IPS-NIHi7 (cell line): ENCODE results near the gene IGFBP6.
"Not testable (repeated sequence)": the region's sequence is repeated elsewhere in the genome, so short reads cannot be mapped to it uniquely, and the experiment has no call there.

Source experiments
- DNase-seq: peaks from one replicate; pipeline ENCODE4 v3.0.0; 2012; ENCODE audit warnings: mixed read lengths; ENCODE audit errors: extremely low spot score

IGFBP6 gene

GRCh38 chr12:53070877-53071492 lies 26.5 kb upstream of the IGFBP6 start:
- DNase-seq: no peak

- peak; percentile 50 for DNase-seq
These were observed 25.6 kb upstream of the IGFBP6 start for GRCh38 chr12:53071591-53072551.

DNA sequence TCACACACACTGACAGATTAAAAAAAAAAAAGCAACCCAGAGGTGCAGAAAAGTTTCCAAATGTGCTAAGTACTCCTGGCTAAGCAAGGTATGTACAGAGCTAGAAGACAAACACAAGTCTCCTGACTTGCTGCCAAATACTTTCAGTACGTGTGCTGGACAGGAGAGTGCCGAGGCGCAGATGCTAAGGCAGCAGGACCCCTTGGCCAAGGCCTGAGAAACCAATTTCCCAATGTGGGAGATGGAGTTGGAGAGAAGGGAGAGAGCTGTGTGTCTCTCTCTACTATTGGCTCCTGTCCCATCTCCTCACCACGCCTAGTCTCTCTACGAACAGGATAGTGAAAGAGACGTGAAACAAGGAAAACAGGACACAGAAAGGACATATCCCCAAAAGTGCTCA lies 23.6 kb upstream of the IGFBP6 start:
- DNase-seq: no peak

DNA sequence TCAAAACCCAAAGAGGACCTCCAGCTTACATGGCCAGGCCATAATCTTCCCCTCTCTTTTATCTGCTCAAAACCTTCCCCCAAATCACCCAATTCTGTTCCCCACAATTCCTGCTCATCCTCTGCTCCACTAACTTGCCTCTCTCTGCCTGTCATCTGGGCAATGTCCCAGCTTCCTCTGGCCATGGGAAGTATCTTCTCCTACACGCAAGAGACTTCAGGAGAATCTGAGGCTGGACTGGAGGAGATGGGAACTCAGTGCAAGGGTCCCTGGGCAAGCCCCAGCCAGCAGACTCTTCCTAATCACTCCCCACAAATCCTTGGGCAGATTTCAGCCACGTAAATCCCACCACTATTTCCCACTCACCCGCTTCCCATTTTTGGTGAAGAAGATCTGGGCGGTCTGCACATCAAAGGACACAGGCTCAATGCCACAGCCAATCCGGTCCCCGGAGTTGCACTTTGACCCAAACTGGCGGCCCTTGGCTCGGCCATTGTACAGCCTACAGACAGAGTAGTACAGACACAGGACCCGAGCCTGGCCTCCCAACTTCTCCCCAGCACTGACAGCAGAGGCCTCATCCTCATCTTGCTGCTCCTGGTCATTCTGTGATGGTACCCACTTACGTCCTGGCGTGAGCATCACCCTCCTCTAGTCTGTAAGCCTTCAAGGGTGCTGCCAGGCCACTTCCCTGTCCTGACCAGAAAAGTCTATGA lies 23.0 kb upstream of the IGFBP6 start:
- no peak for DNase-seq

GRCh38 chr12:53074999-53075370 lies 22.5 kb upstream of the IGFBP6 start:
- no peak for DNase-seq

DNA sequence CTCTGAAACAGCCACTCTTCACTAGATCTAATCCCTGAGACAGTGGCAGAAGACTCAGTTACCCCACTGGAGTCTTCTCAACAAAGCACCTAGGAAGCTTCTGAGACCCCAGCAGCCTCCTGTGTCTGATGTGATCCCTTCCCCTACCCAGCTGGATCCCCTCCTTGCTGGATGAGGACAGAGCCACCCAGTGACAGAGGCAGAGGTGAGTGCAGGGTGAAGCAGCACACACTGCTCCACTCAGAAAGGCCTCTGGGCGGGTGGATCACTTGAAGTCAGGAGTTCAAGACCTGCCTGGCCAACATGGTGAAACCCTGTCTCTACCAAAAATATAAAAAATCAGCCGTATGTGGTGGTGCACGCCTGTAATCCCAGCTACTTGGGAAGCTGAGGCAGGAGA lies 21.0 kb upstream of the IGFBP6 start:
- no peak for DNase-seq

- DNase-seq: no peak
These were observed 20.4 kb upstream of the IGFBP6 start for GRCh38 chr12:53077030-53077429.

GRCh38 chr12:53078425-53079225 lies 18.8 kb upstream of the IGFBP6 start:
- DNase-seq: no peak

GRCh38 chr12:53079226-53080117 lies 18.0 kb upstream of the IGFBP6 start, which contains the start of gene SPRYD3:
Gene SPRYD3, minus strand, starts transcription at chr12:53079390. Its CDS starts 57 bp downstream, at chr12:53079333.
- DNase-seq: peak; percentile 100

GRCh38 chr12:53082637-53083175 lies 14.8 kb upstream of the IGFBP6 start:
- DNase-seq: no peak

DNA sequence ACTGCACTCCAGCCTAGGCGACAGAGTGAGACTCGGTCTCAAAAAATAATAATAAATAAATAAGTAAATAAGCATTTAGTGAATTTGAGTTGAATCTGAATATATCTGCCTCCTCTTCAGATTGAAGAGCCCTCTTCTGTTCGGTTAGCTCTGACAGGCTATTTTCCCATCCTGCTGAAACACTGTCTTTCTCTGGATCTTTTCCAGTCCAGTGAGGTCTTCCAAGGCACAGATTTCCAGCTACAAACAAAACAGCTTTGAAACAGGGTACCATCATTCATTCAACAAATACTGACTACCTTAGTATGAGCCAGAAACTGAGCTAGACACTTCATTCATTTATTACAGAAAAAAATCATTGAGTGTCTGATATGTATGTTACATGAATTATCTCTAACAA lies 11.1 kb upstream of the IGFBP6 start:
- DNase-seq: no peak

- no peak for DNase-seq
These were observed 7.4 kb upstream of the IGFBP6 start for GRCh38 chr12:53090105-53090504.

- no peak for DNase-seq
These were observed 6.9 kb upstream of the IGFBP6 start for GRCh38 chr12:53090554-53090953.

GRCh38 chr12:53091756-53092155 lies 5.7 kb upstream of the IGFBP6 start:
- no peak for DNase-seq

- no peak for DNase-seq
These were observed 3.6 kb upstream of the IGFBP6 start for GRCh38 chr12:53093777-53094393.

DNA sequence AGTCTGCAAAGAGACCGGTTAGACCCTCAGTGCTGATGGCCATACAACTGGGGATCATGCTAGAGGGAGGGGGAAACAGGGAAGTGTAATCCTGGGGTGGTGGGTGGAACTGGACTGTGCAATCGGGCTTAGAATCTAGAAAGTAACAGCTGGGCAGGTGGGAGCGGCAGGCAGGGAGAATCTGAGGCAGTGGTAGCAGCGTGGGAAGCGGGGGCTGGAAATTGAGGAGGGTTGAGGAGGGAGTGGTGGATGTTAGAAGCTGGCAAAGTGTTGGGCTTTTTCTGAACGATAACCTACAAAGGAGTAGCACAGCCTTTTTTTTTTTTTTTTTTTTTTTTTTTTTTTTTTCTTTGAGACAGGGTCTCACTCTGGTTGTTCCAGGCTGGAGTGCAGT lies 3.1 kb upstream of the IGFBP6 start:
- DNase-seq: peak; percentile 5

GRCh38 chr12:53094796-53095595 lies 2.5 kb upstream of the IGFBP6 start:
- not testable (repeated sequence) for DNase-seq

DNA sequence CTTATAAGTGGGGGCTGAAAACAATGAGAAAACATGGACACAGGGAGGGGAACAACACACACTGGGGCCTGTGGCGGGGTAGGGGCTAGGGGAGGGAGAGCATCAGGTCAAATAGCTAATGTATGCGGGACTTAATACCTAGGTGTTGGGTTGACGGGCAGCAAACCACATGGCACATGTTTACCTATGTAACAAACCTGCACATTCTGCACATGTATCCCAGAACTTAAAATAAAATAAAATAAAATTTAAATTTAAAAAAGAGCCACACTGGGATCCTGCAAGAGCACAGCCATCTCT lies 1.9 kb upstream of the IGFBP6 start:
- DNase-seq: not testable (repeated sequence)

- peak; percentile 50 for DNase-seq
These were observed 1.3 kb upstream of the IGFBP6 start for GRCh38 chr12:53096089-53096741.
